WTC11 (cell line): ENCODE data around the gene JAKMIP1. TPM values are rescaled to one million over a fixed set of nuclear protein-coding genes. Genes with fewer than 3 reads are reported as not detected.

Source experiments
- ATAC-seq: fragments of 200-7000 bp; cut with Tn5 transposase; 2 replicates; pipeline ENCODE4 v1.10.0; 2021; ENCODE audit warnings: mild to moderate bottlenecking, moderate library complexity
- CTCF ChIA-PET: fragments of 300-600 bp; sonication (Branson Sonifier 250); formaldehyde crosslinking; loops from one replicate; lab custom pipeline; 2021; ENCODE audit warnings: antibody characterized with exemption; lab: Charles Lee
- POLR2A ChIA-PET: fragments of 350-600 bp; sonication (Branson Sonifier 250); formaldehyde crosslinking; loops from one replicate; lab custom pipeline; 2021; ENCODE audit warnings: antibody characterized with exemption; lab: Charles Lee
- DNase-seq: peaks from one replicate; pipeline ENCODE4 v3.0.0; 2021; ENCODE audit warnings: low spot score
- H3K27ac Mint-ChIP-seq: 2 replicates; pipeline ENCODE4 v1.8.0; 2021; ENCODE audit warnings: mixed read lengths
- H3K27me3 Mint-ChIP-seq: 2 replicates; pipeline ENCODE4 v1.8.0; 2021; ENCODE audit warnings: low read depth, mild to moderate bottlenecking, moderate library complexity, mixed read lengths
- H3K36me3 Mint-ChIP-seq: 2 replicates; pipeline ENCODE4 v1.8.0; 2021; ENCODE audit warnings: mixed read lengths
- H3K4me1 Mint-ChIP-seq: 2 replicates; pipeline ENCODE4 v1.8.0; 2022; ENCODE audit warnings: mixed read lengths
- H3K4me3 Mint-ChIP-seq: 2 replicates; pipeline ENCODE4 v1.8.0; 2021; ENCODE audit warnings: mild to moderate bottlenecking, moderate library complexity, mixed read lengths
- H3K9me3 Mint-ChIP-seq: 2 replicates; pipeline ENCODE4 v1.8.0; 2021; ENCODE audit warnings: mixed read lengths
- CBFB ChIP-seq: sonication (generic); formaldehyde crosslinking; IDR thresholded peaks from 2 replicates; pipeline ENCODE4 v1.8.1; 2022; ENCODE audit warnings: mild to moderate bottlenecking, low read depth, missing genetic modification reagents
- FOXK1 ChIP-seq: sonication (generic); formaldehyde crosslinking; IDR thresholded peaks from 2 replicates; pipeline ENCODE4 v1.8.0; 2022; ENCODE audit warnings: mild to moderate bottlenecking, moderate library complexity, missing genetic modification reagents
- KAT7 ChIP-seq: sonication (generic); formaldehyde crosslinking; IDR thresholded peaks from 2 replicates; pipeline ENCODE4 v1.8.1; 2023; ENCODE audit warnings: missing genetic modification reagents, mild to moderate bottlenecking, borderline replicate concordance
- MXD4 ChIP-seq: fragments of 250-450 bp; sonication (Bioruptor Pico); IDR thresholded peaks from 2 replicates; pipeline ENCODE4 v1.8.0; 2021; ENCODE audit warnings: mild to moderate bottlenecking, moderate library complexity, borderline replicate concordance
- MYBL2 ChIP-seq: sonication (generic); formaldehyde crosslinking; IDR thresholded peaks from 2 replicates; pipeline ENCODE4 v1.8.1; 2023; ENCODE audit warnings: mild to moderate bottlenecking, moderate library complexity, missing genetic modification reagents
- SOX15 ChIP-seq: fragments of 250-450 bp; sonication (Bioruptor Pico); IDR thresholded peaks from 2 replicates; pipeline ENCODE4 v1.9.0; 2021; ENCODE audit warnings: mild to moderate bottlenecking
- ZNF121 ChIP-seq: sonication (generic); formaldehyde crosslinking; IDR thresholded peaks from 2 replicates; pipeline ENCODE4 v1.8.0; 2023; ENCODE audit warnings: missing genetic modification reagents
- ZNF263 ChIP-seq: sonication (generic); formaldehyde crosslinking; IDR thresholded peaks from 2 replicates; pipeline ENCODE4 v1.8.1; 2022; ENCODE audit warnings: low read depth, mild to moderate bottlenecking, moderate library complexity, missing genetic modification reagents
- ZNF423 ChIP-seq: fragments of 250-450 bp; sonication (Bioruptor Pico); IDR thresholded peaks from 2 replicates; pipeline ENCODE4 v2.1.2; 2022; ENCODE audit warnings: mild to moderate bottlenecking, moderate library complexity
- ZNF671 ChIP-seq: fragments of 250-450 bp; sonication (Bioruptor Pico); IDR thresholded peaks from 2 replicates; pipeline ENCODE4 v1.8.0; 2021; ENCODE audit warnings: mild to moderate bottlenecking
- total RNA-seq: library from RNA; stranded (reverse); gene quantifications from 3 replicates; pipeline ENCODE4 v1.2.3, GENCODE V29; 2021
- TF ChIP-seq, protein P1 (sequence below): sonication (generic); formaldehyde crosslinking; IDR thresholded peaks from 2 replicates; pipeline ENCODE4 v1.8.1; 2022; ENCODE audit warnings: missing genetic modification reagents, borderline replicate concordance
- TF ChIP-seq, protein P2 (sequence below): sonication (generic); formaldehyde crosslinking; IDR thresholded peaks from 2 replicates; pipeline ENCODE4 v1.8.1; 2023; ENCODE audit warnings: mild to moderate bottlenecking, missing genetic modification reagents, borderline replicate concordance
- TF ChIP-seq, protein P3 (sequence below): sonication (generic); formaldehyde crosslinking; IDR thresholded peaks from 2 replicates; pipeline ENCODE4 v1.8.0; 2022; ENCODE audit warnings: mild to moderate bottlenecking, missing genetic modification reagents
- TF ChIP-seq, protein P4 (sequence below): sonication (generic); formaldehyde crosslinking; IDR thresholded peaks from 2 replicates; pipeline ENCODE4 v1.8.1; 2022; ENCODE audit warnings: mild to moderate bottlenecking, moderate library complexity, missing genetic modification reagents
- TF ChIP-seq, protein P5 (sequence below): sonication (generic); formaldehyde crosslinking; IDR thresholded peaks from 2 replicates; pipeline ENCODE4 v1.8.0; 2022; ENCODE audit warnings: mild to moderate bottlenecking, missing genetic modification reagents
- TF ChIP-seq, protein P6 (sequence below): sonication (generic); formaldehyde crosslinking; IDR thresholded peaks from 2 replicates; pipeline ENCODE4 v1.8.1; 2022; ENCODE audit warnings: mild to moderate bottlenecking, missing genetic modification reagents, moderate library complexity, borderline replicate concordance
- TF ChIP-seq, protein P7 (sequence below): fragments of 250-450 bp; sonication (Bioruptor Pico); IDR thresholded peaks from 2 replicates; pipeline ENCODE4 v2.1.2; 2022; ENCODE audit warnings: mild to moderate bottlenecking, moderate library complexity
- TF ChIP-seq, protein P8 (sequence below): sonication (generic); formaldehyde crosslinking; IDR thresholded peaks from 2 replicates; pipeline ENCODE4 v1.8.0; 2022; ENCODE audit warnings: mild to moderate bottlenecking, missing genetic modification reagents

The JAKMIP1 gene
- total RNA-seq, 1 experiment from 2014 or later: 4.0 TPM

DNA sequence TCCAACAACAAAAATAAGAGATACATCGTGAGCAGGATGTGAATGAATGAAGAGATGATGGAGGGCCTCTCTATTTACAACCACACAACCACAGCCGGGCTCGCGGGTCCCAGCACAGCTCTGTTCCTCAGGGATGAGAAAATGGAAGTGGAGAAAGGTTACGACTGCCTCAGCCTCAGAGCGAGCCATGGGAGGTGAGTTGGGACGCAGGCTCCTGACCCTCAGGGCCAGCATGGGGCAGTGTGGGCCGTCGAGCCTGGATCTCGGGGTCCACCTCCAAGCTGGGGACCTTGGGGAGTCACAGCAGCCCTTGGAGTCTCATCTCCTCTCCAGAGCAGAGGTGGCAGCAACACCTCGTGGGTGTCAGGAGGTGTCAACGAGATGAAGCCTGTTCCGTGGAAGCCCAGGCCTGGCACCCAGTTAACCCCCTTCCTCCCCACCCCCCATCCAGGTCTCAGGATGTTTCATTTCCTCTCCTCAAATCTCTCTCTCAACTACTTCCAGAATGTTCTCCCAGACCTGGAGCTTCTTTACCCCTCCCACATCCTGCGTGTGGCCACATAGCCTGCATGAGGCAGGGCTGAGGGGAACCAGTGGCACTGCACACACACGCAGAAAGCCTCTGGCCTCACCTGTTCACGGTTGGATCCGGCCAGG lies 208.1 kb downstream of the JAKMIP1 start:
- CTCF ChIA-PET: interaction anchor here (1.1 to 2.1 kb wide), 4 partner anchors 11 to 28 kb away, joined by 3 to 5 read pairs (median 4); no protein-coding TSS in a partner anchor
- POLR2A ChIA-PET: no interaction called here
- H3K36me3 Mint-ChIP-seq: no peaks in the 10 kb centered on the region
- no peak overlapping the region for H3K27ac Mint-ChIP-seq
- no peak overlapping the region for H3K4me3 Mint-ChIP-seq
- TF ChIP-seq, protein P1, sequence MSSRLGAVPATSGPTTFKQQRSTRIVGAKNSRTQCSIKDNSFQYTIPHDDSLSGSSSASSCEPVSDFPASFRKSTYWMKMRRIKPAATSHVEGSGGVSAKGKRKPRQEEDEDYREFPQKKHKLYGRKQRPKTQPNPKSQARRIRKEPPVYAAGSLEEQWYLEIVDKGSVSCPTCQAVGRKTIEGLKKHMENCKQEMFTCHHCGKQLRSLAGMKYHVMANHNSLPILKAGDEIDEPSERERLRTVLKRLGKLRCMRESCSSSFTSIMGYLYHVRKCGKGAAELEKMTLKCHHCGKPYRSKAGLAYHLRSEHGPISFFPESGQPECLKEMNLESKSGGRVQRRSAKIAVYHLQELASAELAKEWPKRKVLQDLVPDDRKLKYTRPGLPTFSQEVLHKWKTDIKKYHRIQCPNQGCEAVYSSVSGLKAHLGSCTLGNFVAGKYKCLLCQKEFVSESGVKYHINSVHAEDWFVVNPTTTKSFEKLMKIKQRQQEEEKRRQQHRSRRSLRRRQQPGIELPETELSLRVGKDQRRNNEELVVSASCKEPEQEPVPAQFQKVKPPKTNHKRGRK: no peak
- TF ChIP-seq SOX15: no peak
- TF ChIP-seq, protein P2, sequence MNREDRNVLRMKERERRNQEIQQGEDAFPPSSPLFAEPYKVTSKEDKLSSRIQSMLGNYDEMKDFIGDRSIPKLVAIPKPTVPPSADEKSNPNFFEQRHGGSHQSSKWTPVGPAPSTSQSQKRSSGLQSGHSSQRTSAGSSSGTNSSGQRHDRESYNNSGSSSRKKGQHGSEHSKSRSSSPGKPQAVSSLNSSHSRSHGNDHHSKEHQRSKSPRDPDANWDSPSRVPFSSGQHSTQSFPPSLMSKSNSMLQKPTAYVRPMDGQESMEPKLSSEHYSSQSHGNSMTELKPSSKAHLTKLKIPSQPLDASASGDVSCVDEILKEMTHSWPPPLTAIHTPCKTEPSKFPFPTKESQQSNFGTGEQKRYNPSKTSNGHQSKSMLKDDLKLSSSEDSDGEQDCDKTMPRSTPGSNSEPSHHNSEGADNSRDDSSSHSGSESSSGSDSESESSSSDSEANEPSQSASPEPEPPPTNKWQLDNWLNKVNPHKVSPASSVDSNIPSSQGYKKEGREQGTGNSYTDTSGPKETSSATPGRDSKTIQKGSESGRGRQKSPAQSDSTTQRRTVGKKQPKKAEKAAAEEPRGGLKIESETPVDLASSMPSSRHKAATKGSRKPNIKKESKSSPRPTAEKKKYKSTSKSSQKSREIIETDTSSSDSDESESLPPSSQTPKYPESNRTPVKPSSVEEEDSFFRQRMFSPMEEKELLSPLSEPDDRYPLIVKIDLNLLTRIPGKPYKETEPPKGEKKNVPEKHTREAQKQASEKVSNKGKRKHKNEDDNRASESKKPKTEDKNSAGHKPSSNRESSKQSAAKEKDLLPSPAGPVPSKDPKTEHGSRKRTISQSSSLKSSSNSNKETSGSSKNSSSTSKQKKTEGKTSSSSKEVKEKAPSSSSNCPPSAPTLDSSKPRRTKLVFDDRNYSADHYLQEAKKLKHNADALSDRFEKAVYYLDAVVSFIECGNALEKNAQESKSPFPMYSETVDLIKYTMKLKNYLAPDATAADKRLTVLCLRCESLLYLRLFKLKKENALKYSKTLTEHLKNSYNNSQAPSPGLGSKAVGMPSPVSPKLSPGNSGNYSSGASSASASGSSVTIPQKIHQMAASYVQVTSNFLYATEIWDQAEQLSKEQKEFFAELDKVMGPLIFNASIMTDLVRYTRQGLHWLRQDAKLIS (CRISPR knock-in tag): no peak
- TF ChIP-seq, protein P3, sequence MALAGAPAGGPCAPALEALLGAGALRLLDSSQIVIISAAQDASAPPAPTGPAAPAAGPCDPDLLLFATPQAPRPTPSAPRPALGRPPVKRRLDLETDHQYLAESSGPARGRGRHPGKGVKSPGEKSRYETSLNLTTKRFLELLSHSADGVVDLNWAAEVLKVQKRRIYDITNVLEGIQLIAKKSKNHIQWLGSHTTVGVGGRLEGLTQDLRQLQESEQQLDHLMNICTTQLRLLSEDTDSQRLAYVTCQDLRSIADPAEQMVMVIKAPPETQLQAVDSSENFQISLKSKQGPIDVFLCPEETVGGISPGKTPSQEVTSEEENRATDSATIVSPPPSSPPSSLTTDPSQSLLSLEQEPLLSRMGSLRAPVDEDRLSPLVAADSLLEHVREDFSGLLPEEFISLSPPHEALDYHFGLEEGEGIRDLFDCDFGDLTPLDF: no peak
- no peak for TF ChIP-seq ZNF671 (CRISPR knock-in tag)
- TF ChIP-seq, protein P4, sequence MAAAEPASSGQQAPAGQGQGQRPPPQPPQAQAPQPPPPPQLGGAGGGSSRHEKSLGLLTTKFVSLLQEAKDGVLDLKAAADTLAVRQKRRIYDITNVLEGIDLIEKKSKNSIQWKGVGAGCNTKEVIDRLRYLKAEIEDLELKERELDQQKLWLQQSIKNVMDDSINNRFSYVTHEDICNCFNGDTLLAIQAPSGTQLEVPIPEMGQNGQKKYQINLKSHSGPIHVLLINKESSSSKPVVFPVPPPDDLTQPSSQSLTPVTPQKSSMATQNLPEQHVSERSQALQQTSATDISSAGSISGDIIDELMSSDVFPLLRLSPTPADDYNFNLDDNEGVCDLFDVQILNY (CRISPR knock-in tag): no peak
- TF ChIP-seq, protein P5, sequence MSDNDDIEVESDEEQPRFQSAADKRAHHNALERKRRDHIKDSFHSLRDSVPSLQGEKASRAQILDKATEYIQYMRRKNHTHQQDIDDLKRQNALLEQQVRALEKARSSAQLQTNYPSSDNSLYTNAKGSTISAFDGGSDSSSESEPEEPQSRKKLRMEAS (CRISPR knock-in tag): no peak
- no peak for DNase-seq
- H3K27me3 Mint-ChIP-seq: peaks cover 19% of the 10 kb centered on the region
- no peaks in the 10 kb centered on the region for H3K9me3 Mint-ChIP-seq
- H3K4me1 Mint-ChIP-seq: no peaks in the 10 kb centered on the region
- ATAC-seq: no peak

DNA sequence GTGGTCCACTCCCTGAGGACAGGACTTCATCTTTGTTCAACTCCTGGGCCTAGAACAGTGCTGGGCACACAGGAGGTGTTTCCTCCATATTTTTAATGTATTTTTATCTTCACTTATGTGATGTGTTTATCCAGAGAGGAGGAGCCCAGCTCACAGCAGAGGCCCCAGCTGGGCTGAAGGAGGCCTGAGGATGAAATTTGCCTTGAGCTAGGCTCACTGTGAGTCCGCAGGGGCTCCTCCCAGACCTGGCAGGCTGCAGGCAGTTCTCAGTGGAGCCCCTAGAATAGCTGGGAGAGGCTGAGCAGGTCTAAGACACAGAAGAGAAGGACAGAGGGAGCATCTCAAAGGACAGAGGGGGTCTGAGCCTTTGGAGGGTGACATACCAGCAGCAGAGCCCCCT lies 208.9 kb downstream of the JAKMIP1 start:
- CTCF ChIA-PET: interaction anchor here (1.1 to 2.1 kb wide), 3 partner anchors 10 to 20 kb away, joined by 3 to 5 read pairs (median 4); no protein-coding TSS in a partner anchor
- no peaks in the 10 kb centered on the region for H3K4me1 Mint-ChIP-seq
- TF ChIP-seq, protein P6, sequence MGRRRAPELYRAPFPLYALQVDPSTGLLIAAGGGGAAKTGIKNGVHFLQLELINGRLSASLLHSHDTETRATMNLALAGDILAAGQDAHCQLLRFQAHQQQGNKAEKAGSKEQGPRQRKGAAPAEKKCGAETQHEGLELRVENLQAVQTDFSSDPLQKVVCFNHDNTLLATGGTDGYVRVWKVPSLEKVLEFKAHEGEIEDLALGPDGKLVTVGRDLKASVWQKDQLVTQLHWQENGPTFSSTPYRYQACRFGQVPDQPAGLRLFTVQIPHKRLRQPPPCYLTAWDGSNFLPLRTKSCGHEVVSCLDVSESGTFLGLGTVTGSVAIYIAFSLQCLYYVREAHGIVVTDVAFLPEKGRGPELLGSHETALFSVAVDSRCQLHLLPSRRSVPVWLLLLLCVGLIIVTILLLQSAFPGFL (CRISPR knock-in tag): no peak
- TF ChIP-seq KAT7 (no peak), ZNF121 (CRISPR knock-in tag) (no peak)
- no peaks in the 10 kb centered on the region for H3K36me3 Mint-ChIP-seq
- ATAC-seq (no peak), DNase-seq (no peak)
- peaks cover 19% of the 10 kb centered on the region for H3K27me3 Mint-ChIP-seq
- H3K27ac Mint-ChIP-seq: no peak overlapping the region
- H3K4me3 Mint-ChIP-seq: no peak overlapping the region
- POLR2A ChIA-PET: no interaction called here
- H3K9me3 Mint-ChIP-seq: 0 out of 2 replicates have a peak, but pooled peaks cover 3% of the 10 kb centered on the region

DNA sequence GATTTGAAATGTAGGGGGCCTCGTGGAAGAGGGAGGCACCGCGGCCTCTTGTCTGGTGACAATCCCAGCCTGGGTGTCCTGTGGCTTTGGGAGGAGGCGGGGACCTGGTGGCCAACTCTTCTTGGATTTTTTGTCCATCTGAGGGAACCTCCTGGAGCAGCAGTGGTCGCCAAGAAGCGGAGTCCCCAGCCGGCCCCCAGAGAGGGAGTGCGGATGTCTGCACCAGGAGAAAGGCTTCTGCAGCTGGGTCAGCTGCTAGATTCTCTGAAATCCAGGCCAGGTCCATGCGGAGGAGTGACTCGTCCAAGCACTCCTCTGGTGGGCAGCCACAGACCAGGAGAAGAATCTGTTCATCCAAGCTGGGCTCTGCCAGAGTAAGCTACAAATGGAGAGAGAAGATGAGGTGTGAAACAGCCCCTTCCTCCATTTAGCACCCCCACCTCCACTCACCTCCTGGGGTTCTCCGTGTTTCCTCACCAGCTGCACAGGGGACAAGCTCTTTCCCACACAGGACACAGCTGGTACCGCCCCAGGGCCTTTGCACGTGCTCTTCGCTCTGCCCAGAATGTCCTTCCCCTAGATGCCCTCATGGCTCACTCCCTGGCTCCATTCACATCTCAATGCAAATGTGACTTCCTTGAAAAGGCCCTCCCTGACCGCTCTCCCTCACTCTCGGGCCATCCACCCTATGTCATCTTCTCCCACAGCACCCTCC lies 209.7 kb downstream of the JAKMIP1 start:
- Mint-ChIP-seq H3K36me3 (no peaks in the 10 kb centered on the region), H3K4me1 (no peaks in the 10 kb centered on the region), H3K27me3 (peaks cover 19% of the 10 kb centered on the region), H3K27ac (no peak overlapping the region), H3K4me3 (no peak overlapping the region), H3K9me3 (0 out of 2 replicates have a peak, but pooled peaks cover 3% of the 10 kb centered on the region)
- ChIA-PET POLR2A (no interaction called here), CTCF (interaction anchor here (2.1 to 3.4 kb wide), 2 partner anchors 8 to 9 kb away, joined by 4 to 15 read pairs; no protein-coding TSS in a partner anchor)
- ATAC-seq (no peak), DNase-seq (no peak)
- TF ChIP-seq MXD4 (CRISPR knock-in tag) (no peak), FOXK1 (CRISPR knock-in tag) (no peak), CBFB (CRISPR knock-in tag) (no peak), ZNF263 (CRISPR knock-in tag) (no peak), ZNF423 (CRISPR knock-in tag) (no peak), MYBL2 (CRISPR knock-in tag) (no peak)
- TF ChIP-seq, protein P7, sequence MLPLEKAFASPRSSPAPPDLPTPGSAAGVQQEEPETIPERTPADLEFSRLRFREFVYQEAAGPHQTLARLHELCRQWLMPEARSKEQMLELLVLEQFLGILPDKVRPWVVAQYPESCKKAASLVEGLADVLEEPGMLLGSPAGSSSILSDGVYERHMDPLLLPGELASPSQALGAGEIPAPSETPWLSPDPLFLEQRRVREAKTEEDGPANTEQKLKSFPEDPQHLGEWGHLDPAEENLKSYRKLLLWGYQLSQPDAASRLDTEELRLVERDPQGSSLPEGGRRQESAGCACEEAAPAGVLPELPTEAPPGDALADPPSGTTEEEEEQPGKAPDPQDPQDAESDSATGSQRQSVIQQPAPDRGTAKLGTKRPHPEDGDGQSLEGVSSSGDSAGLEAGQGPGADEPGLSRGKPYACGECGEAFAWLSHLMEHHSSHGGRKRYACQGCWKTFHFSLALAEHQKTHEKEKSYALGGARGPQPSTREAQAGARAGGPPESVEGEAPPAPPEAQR (CRISPR knock-in tag): no peak
- TF ChIP-seq, protein P8, sequence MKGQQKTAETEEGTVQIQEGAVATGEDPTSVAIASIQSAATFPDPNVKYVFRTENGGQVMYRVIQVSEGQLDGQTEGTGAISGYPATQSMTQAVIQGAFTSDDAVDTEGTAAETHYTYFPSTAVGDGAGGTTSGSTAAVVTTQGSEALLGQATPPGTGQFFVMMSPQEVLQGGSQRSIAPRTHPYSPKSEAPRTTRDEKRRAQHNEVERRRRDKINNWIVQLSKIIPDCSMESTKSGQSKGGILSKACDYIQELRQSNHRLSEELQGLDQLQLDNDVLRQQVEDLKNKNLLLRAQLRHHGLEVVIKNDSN (CRISPR knock-in tag): no peak
